Endothelial cell of umbilical vein (primary cell): ENCODE data around the gene SDHAF2. TPM values are rescaled to one million over a fixed set of nuclear protein-coding genes. Genes with fewer than 3 reads are reported as not detected.

Source experiments
- BruUV-seq: library from RNA; stranded (reverse); fragments of 400-500 nt; replicated peaks from 2 replicates; lab custom pipeline; 2021; lab: Mats Ljungman, UMichigan
- CTCF ChIA-PET: fragments of 300-600, 350-600 bp; sonication (Branson Sonifier 250); formaldehyde crosslinking; loops from one replicate; lab custom pipeline; 2021; ENCODE audit warnings: antibody characterized with exemption, inconsistent platforms; lab: Charles Lee
- POLR2A ChIA-PET: fragments of 300-600, 350-600 bp; sonication (Branson Sonifier 250); formaldehyde crosslinking; loops from one replicate; lab custom pipeline; 2021; ENCODE audit warnings: antibody characterized with exemption, inconsistent platforms; lab: Charles Lee
- DNase-seq: peaks from one replicate; pipeline ENCODE4 v3.0.0-alpha.2; 2011; ENCODE audit warnings: low read depth, low spot score
- FAIRE-seq: peaks from 2 replicates; lab custom pipeline; 2011; peaks lifted over from hg19 to GRCh38; lab: Jason Lieb, UNC
- H2AFZ ChIP-seq: 2 replicates; pipeline ENCODE4 v1.6.0; 2012; ENCODE audit warnings: low read depth, low read length, control low read depth, inconsistent platforms
- H3K27ac ChIP-seq: 2 replicates; pipeline ENCODE4 v1.5.1; 2011; ENCODE audit warnings: low read depth, mild to moderate bottlenecking, control low read depth, low read length, moderate library complexity; ENCODE audit not compliant: insufficient read depth
- H3K27me3 ChIP-seq, 2 experiments: 2 replicates each; pipeline versions ENCODE4 v1.6.0 to v1.6.1; 2011; ENCODE audit warnings: low read length in 2 of 2, mixed read lengths in 1 of 2; ENCODE audit not compliant: control insufficient read depth in 2 of 2, insufficient read depth in 2 of 2
- H3K36me3 ChIP-seq, 2 experiments: 2 replicates in 1 of 2; 3 replicates in 1 of 2; pipeline ENCODE4 v1.5.1; 2011; ENCODE audit warnings: low read length in 2 of 2, mild to moderate bottlenecking in 1 of 2, moderate library complexity in 1 of 2; ENCODE audit not compliant: control insufficient read depth in 2 of 2, insufficient read depth in 2 of 2; ENCODE audit errors: extremely low read depth in 1 of 2
- H3K4me1 ChIP-seq: 3 replicates; pipeline ENCODE4 v1.5.1; 2011; ENCODE audit warnings: mild to moderate bottlenecking, low read length; ENCODE audit not compliant: control insufficient read depth, insufficient read depth; ENCODE audit errors: extremely low read depth
- H3K4me2 ChIP-seq: 2 replicates; pipeline ENCODE4 v1.6.1; 2011; ENCODE audit warnings: low read length, control low read depth, mixed read lengths; ENCODE audit not compliant: insufficient read depth
- H3K4me3 ChIP-seq, 3 experiments: fragments of 200-600 bp in 1 of 3; sonication (generic), shearing (Covaris generic) in 1 of 3; replicated peaks in 1 of 3; 2 replicates each; pipeline ENCODE4 v1.5.1; 2011 to 2016; ENCODE audit warnings: control low read depth in 3 of 3, low read length in 3 of 3, mild to moderate bottlenecking in 2 of 3, inconsistent platforms in 1 of 3, low read depth in 1 of 3, moderate library complexity in 1 of 3; ENCODE audit not compliant: insufficient read depth in 1 of 3
- H3K79me2 ChIP-seq: 2 replicates; pipeline ENCODE4 v1.6.0; 2012; ENCODE audit warnings: low read length, inconsistent platforms; ENCODE audit not compliant: control insufficient read depth, insufficient read depth
- H3K9ac ChIP-seq: replicated peaks from 2 replicates; pipeline ENCODE3; 2011; ENCODE audit warnings: low read length, control low read depth; ENCODE audit not compliant: insufficient read depth; ENCODE audit errors: extremely low read depth
- H3K9me1 ChIP-seq: replicated peaks from 3 replicates; pipeline ENCODE4 v1.6.0; 2011; ENCODE audit warnings: mild to moderate bottlenecking, low read length; ENCODE audit not compliant: control insufficient read depth, insufficient read depth; ENCODE audit errors: extremely low read depth
- H3K9me3 ChIP-seq: replicated peaks from 2 replicates; pipeline ENCODE4 v1.5.1; 2012; ENCODE audit warnings: low read length, inconsistent platforms; ENCODE audit not compliant: control insufficient read depth, insufficient read depth
- H4K20me1 ChIP-seq: replicated peaks from 2 replicates; pipeline ENCODE3; 2011; ENCODE audit warnings: mild to moderate bottlenecking, low read length; ENCODE audit not compliant: control insufficient read depth, insufficient read depth; ENCODE audit errors: extremely low read depth
- CTCF ChIP-seq, 2 donors: IDR thresholded peaks; 1 replicate in 1 of 2; 2 replicates in 1 of 2; pipeline ENCODE4 v1.5.1; 2011; ENCODE audit warnings: low read length in 2 of 2, mild to moderate bottlenecking in 2 of 2, moderate library complexity in 2 of 2, control low read depth in 1 of 2, inconsistent platforms in 1 of 2, low read depth in 1 of 2; ENCODE audit not compliant: insufficient read depth in 1 of 2; ENCODE audit errors: extremely low read depth in 1 of 2
- EZH2 ChIP-seq: IDR thresholded peaks from 2 replicates; pipeline ENCODE4 v1.6.1; 2012; ENCODE audit warnings: borderline replicate concordance, low read depth, mild to moderate bottlenecking, moderate library complexity, low read length, inconsistent platforms; ENCODE audit not compliant: severe bottlenecking
- FOS ChIP-seq: IDR thresholded peaks from 2 replicates; pipeline ENCODE4 v1.6.1; 2011; ENCODE audit warnings: mild to moderate bottlenecking, low read length, moderate library complexity, borderline replicate concordance; ENCODE audit not compliant: insufficient read depth
- GATA2 ChIP-seq: IDR thresholded peaks from 2 replicates; pipeline ENCODE4 v1.7.0; 2011; ENCODE audit warnings: low read depth, mild to moderate bottlenecking, moderate library complexity, mixed read lengths, low read length; ENCODE audit not compliant: insufficient read length, insufficient read depth
- JUN ChIP-seq: IDR thresholded peaks from 2 replicates; pipeline ENCODE4 v1.6.1; 2011; ENCODE audit warnings: borderline replicate concordance, low read depth; ENCODE audit not compliant: insufficient read length, insufficient read depth
- MAX ChIP-seq: IDR thresholded peaks from 2 replicates; pipeline ENCODE4 v1.6.1; 2011; ENCODE audit not compliant: insufficient read depth, insufficient read length
- MYC ChIP-seq: IDR thresholded peaks from one replicate; pipeline ENCODE4 v1.6.1; 2011; ENCODE audit warnings: mild to moderate bottlenecking, low read depth, low read length
- POLR2A ChIP-seq: IDR thresholded peaks from 2 replicates; pipeline ENCODE4 v1.6.1; 2012; ENCODE audit warnings: low read depth, mild to moderate bottlenecking, control low read depth, low read length
- POLR2AphosphoS5 ChIP-seq: IDR thresholded peaks from 2 replicates; pipeline ENCODE4 v1.6.1; 2012; ENCODE audit warnings: low read depth, mild to moderate bottlenecking, control low read depth, low read length, moderate library complexity; ENCODE audit not compliant: insufficient read depth
- dilution Hi-C: fragments of 300-500 bp; cut with MboI; formaldehyde crosslinking; loops from one replicate; pipeline ENCODE4 v1.15.0; 2019; ENCODE audit warnings: low sequenced_read_pairs; ENCODE audit not compliant: extremely low pct_ligation_motif_present
- intact Hi-C: fragments of 100-400 bp; cut with micrococcal nuclease; formaldehyde crosslinking; loops from one replicate; pipeline ENCODE4 v1.10.0; 2022
- polyA plus RNA-seq, 4 experiments: library from polyadenylated mRNA; depleted of rRNA in 3 of 4; stranded (reverse) in 3 of 4; unstranded in 1 of 4; fragments of >200 nt; gene quantifications; 2 replicates each; pipeline versions ENCODE4 v1.2.1 to v1.2.3, GENCODE V29; 2011 to 2012; ENCODE audit warnings: missing spikeins in 1 of 4
- total RNA-seq: library from RNA; stranded (reverse); gene quantifications from 2 replicates; pipeline ENCODE4 v1.2.3, GENCODE V29; 2021

Gene SDHAF2
- total and polyA plus RNA-seq, 2 donors (not counting 3 experiments of a cell fraction or from before 2014, with no cell fraction given): 44.5 to 128 TPM

GRCh38 chr11:61480994-61481335 is 51.0 kb downstream of the SDHAF2 start:
- no peaks in the 10 kb centered on the region for H3K4me1 ChIP-seq
- no peaks in the 10 kb centered on the region for H3K79me2 ChIP-seq
- BruUV-seq: no TSS peak
- no peak overlapping the region for H3K9ac ChIP-seq
- H3K9me3 ChIP-seq: no peaks in the 10 kb centered on the region
- ChIA-PET POLR2A (no interaction called here), CTCF (interaction anchor here (1.1 to 11.5 kb wide), 6 partner anchors 28 to 157 kb away, joined by 3 to 221 read pairs (median 5); partner anchors contain the start of gene LRRC10B)
- dilution Hi-C loops: no loop called here
- H3K4me3 ChIP-seq: no peak overlapping the region
- intact Hi-C loops: no loop called here
- H3K36me3 ChIP-seq: no peaks in the 10 kb centered on the region
- H4K20me1 ChIP-seq: no peaks in the 10 kb centered on the region
- DNase-seq: no peak
- no peaks in the 10 kb centered on the region for H3K27me3 ChIP-seq
- H2AFZ ChIP-seq: no peak overlapping the region
- FAIRE-seq: no peak
- no peak overlapping the region for H3K4me2 ChIP-seq
- H3K9me1 ChIP-seq: no peaks in the 10 kb centered on the region
- TF ChIP-seq GATA2 (no peak), POLR2AphosphoS5 (no peak), MAX (no peak), CTCF (IDR thresholded peaks at IDR 0.05; ENCODE audit: extremely low read depth in 1 of 2, insufficient read depth in 1 of 2, low read depth in 1 of 2, low read length in 2 of 2) (no peak), FOS (no peak), JUN (no peak), EZH2 (no peak), MYC (no peak), POLR2A (no peak)
- H3K27ac ChIP-seq: no peak overlapping the region
